Amniotic epithelial cell (primary cell): Measurements from ENCODE around the gene TCEA2.

Experiments used
- DNase-seq: peaks from one replicate; pipeline ENCODE4 v3.0.0-alpha.2; 2010; ENCODE audit warnings: low read depth

Gene TCEA2

DNA sequence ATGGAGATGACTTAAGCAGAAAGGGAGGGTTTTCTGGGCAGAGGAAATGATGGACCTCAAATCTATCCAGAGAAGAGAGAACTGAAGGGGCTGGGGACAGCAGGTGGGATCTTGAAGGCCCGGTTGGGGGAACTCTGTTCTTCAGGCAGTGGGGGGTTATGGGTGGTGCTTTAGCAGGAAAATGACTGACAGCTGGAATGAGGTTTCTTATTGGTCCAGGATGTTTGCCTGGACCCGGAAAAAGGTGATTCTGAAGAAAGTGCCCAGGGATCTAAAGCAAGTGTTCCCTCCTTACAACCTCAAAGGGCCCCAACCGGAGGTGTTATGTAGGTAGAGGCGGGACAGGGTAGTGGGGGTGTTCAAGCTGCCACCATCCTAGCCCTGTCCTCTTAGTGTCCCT is 32.5 kb downstream of the TCEA2 start:
- no peak for DNase-seq

DNA sequence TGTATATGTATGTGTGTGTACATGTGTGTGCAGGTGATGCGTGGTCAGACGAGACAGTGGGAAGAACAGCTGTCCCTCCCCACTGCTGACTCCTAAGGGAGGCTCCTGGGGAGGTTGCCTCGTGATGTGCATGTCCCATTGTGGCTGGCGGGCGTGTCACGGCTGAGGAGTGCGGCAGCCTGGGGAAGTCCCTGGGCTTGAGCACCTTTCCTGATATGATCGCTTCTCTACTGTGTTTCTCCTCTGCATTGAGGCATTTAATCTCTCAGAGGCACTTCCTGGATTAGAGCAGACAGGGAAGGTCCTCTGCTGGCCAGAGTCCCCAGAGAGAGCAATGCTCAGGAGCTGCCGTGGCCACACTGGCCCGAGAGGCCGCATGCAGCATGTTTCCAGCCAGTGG is 32.9 kb downstream of the TCEA2 start:
- no peak for DNase-seq

DNA sequence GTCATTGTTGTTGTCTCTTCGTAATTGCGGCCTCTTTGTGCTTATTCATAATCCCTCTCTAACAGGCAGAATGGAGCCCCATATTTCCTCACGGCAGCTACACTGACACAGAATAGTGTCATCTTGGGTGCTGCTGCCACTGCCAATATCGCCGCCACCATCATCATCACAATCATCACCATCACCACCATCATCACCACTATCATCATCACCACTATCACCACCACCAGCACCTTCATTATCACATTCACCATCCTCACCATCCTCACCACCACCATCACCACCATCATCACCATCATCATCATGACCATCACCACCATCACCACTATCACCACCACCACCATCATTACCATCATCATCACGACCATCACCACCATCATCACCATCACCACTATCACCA is 33.5 kb downstream of the TCEA2 start:
- DNase-seq, result no peak

DNA sequence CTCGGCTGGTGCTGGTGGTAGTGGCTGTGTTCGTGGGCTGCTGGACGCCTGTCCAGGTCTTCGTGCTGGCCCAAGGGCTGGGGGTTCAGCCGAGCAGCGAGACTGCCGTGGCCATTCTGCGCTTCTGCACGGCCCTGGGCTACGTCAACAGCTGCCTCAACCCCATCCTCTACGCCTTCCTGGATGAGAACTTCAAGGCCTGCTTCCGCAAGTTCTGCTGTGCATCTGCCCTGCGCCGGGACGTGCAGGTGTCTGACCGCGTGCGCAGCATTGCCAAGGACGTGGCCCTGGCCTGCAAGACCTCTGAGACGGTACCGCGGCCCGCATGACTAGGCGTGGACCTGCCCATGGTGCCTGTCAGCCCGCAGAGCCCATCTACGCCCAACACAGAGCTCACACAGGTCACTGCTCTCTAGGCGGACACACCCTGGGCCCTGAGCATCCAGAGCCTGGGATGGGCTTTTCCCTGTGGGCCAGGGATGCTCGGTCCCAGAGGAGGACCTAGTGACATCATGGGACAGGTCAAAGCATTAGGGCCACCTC is 35.5 kb downstream of the TCEA2 start:
- no peak for DNase-seq

GRCh38 chr20:64099086-64099786 is 36.2 kb downstream of the TCEA2 start:
- no peak for DNase-seq

DNA sequence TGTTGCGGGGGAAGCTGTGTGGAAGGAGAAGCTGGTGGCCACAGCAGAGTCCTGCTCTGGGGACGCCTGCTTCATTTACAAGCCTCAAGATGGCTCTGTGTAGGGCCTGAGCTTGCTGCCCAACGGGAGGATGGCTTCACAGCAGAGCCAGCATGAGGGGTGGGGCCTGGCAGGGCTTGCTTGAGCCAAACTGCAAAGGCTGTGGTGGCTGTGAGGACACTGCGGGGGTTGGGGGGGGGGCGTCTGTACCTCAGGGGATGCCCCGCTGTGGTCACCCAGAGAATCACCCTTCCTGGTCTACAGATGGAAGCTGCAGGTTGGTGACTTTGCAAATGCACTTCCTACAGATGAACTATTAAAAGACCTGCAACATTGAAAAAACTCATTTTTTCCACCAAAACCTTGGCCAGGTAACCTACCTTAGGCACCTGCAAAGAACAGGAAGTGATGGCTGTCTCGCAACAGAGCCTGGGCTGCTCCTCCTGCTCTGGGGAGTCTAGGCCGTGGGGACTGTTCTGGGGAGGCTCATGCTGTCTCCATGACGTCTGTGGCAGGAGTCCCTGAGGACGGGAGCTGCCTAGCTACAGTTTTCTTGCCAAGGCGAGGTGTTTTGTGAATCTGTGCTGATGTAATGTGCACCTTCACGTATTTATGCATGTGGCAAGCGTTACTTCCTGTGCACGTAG is 37.0 kb downstream of the TCEA2 start:
- no peak for DNase-seq

DNA sequence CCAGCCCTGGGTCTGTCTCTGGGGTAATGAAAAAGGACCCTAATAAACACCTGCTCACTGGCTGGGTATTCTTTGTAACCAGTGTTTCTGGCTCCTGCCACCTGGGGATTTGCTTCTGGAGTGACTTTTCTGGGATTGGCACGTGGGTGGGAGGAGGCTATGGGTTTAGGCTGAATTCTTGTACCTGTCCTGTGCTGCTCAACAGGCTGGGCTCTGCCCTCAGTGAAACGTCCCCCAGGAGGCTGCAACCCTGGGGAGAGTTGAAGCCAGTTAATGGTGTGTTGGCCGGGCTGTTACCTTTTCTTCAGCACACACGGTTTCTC is 37.5 kb downstream of the TCEA2 start:
- DNase-seq, result no peak

GRCh38 chr20:64100946-64101688 is 38.1 kb downstream of the TCEA2 start:
- no peak for DNase-seq

- DNase-seq, result no peak
Observed at GRCh38 chr20:64101731-64102621, 39.0 kb downstream of the TCEA2 start.

- no peak for DNase-seq
Observed at GRCh38 chr20:64102647-64103354, 39.8 kb downstream of the TCEA2 start.

DNA sequence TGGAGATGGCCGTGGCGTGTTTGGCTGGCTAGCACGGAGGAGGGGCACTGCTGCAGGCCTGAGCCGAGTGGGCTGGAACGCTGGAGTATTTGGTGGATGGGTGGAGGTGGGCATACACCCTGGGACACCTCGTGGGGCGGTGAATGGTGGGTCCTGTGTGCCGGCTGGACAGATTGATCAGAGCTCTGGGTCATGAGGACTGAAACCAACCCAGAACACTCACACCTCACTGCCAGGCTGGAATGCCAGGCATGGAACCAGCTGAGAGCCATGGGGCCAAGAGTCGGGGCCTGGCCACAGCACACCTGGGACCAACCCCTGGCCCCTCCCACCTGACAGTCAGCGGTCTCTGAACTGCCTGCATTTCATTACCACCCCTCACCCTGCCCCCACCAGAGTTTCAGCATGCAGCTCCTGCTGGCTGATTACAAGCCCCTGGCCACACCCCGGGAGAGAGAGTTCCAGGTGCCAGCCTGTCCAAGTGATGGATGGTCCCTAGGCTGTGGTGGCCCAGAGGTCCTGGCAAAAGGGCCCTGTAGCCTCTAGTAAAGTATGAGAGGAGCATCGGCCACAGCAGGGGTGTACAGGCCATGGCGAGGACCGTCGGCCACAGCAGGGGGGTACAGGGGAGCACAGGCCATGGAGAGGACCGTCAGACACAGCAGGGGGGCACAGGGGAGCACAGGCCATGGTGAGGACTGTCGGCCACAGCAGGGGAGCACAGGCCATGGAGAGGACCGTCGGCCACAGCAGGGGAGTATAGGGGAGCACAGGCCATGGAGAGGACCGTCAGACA is 41.1 kb downstream of the TCEA2 start:
- DNase-seq, result no peak

- DNase-seq, result no peak
Observed at GRCh38 chr20:64104667-64105451, 41.9 kb downstream of the TCEA2 start.

DNA sequence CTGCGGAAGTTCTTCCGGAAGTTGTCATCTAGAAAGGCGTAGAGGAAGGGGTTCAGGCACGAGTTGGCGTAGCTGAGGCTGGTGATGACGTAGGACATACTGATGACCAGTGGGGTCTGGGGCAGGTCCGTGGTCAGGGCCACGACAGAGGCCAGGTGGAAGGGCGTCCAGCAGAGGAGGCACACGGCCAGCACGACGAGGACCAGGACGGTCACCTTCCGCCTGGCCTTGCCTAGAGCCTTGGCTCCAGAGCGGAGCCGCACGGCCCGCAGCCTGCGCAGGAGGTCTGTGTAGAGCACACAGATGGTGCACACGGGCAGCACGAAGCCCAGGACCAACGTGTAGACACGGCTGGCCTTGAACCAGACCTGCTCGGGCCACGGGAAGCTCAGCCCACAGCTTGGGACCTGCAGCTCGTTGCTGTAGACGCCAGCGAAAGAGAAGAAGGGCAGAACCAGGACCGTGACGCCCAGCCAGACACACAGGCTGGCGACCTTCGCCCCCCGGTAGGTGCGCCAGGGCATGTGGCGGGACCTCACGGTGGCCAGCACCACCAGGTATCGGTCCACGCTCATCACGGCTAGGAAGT is 42.9 kb downstream of the TCEA2 start:
- no peak for DNase-seq

- no peak for DNase-seq
Observed at GRCh38 chr20:64106435-64106961, 43.5 kb downstream of the TCEA2 start.

GRCh38 chr20:64106981-64107735 is 44.2 kb downstream of the TCEA2 start, which contains the start of gene NPBWR2:
Gene NPBWR2 (minus strand): TSS chr20:64107565. CDS start chr20:64106831, 734 bp downstream.
- DNase-seq, result no peak

- no peak for DNase-seq
Observed at GRCh38 chr20:64107736-64108457, 44.9 kb downstream of the TCEA2 start.
